Measurements from ENCODE around the gene BCL11A. TPM values are rescaled to one million over a fixed set of nuclear protein-coding genes. Genes with fewer than 3 reads are reported as not detected.

Gene BCL11A
- total RNA-seq, 2 experiments from 2014 or later = 0.57 to 0.98 TPM

GRCh38 chr2:60552078-60552850, 1.2 kb downstream of the BCL11A start:
- Mint-ChIP-seq H3K4me3 (peak overlapping the region; percentile 72), H3K36me3 (ENCODE audit: low read depth) (no peaks in the 10 kb centered on the region), H3K27me3 (peaks cover 44% of the 10 kb centered on the region), H3K9me3 (ENCODE audit: low read depth) (no peaks in the 10 kb centered on the region), H3K27ac (no peak overlapping the region), H3K4me1 (peaks cover 42% of the 10 kb centered on the region)
- intact Hi-C loops (cut with DNase I, micrococcal nuclease) = loop anchor here (5.0 to 10.0 kb wide), 3 partner anchors 983 to 1527 kb away; partner anchors contain the start of gene XPO1 (in 1 of the 2)
- CTCF ChIA-PET = interaction anchor here (1.6 kb wide), 1 partner anchor 30 kb away, joined by 6 read pairs; no protein-coding TSS in a partner anchor
- POLR2A ChIA-PET = no interaction called here
- ATAC-seq = no peak
- peak; percentile 33 for DNase-seq

GRCh38 chr2:60551240-60552077, 2.0 kb downstream of the BCL11A start:
- ChIA-PET CTCF (interaction anchor here (0.6 kb wide), 1 partner anchor 13 kb away, joined by 3 read pairs; no protein-coding TSS in a partner anchor), POLR2A (no interaction called here)
- H3K27me3 Mint-ChIP-seq = peaks cover 44% of the 10 kb centered on the region
- H3K9me3 Mint-ChIP-seq (ENCODE audit: low read depth) = no peaks in the 10 kb centered on the region
- DNase-seq (peak; percentile 45), ATAC-seq (no peak)
- intact Hi-C loops (cut with DNase I, micrococcal nuclease) = loop anchor here (5.0 to 10.0 kb wide), 3 partner anchors 983 to 1527 kb away; partner anchors contain the start of gene XPO1 (in 1 of the 2)
- H3K4me1 Mint-ChIP-seq = peaks cover 35% of the 10 kb centered on the region
- H3K27ac Mint-ChIP-seq = no peak overlapping the region
- peak overlapping the region; percentile 81 for H3K4me3 Mint-ChIP-seq
- H3K36me3 Mint-ChIP-seq (ENCODE audit: low read depth) = no peaks in the 10 kb centered on the region

- intact Hi-C loops (cut with DNase I, micrococcal nuclease) = loop anchor here (1.0 to 10.0 kb wide), 4 partner anchors 984 to 1526 kb away; partner anchors contain the start of gene XPO1 (in 1 of the 2)
- CTCF ChIA-PET = interaction anchor here (0.6 to 2.3 kb wide), 3 partner anchors 8 to 1525 kb away, joined by 3 to 7 read pairs (median 3); no protein-coding TSS in a partner anchor
- Mint-ChIP-seq H3K9me3 (ENCODE audit: low read depth) (no peaks in the 10 kb centered on the region), H3K4me3 (peak overlapping the region; percentile 81), H3K27ac (no peak overlapping the region), H3K27me3 (peaks cover 49% of the 10 kb centered on the region), H3K4me1 (peaks cover 36% of the 10 kb centered on the region), H3K36me3 (ENCODE audit: low read depth) (no peaks in the 10 kb centered on the region)
- no peak for ATAC-seq
- POLR2A ChIA-PET = no interaction called here
- DNase-seq = no peak
These were observed 2.5 kb downstream of the BCL11A start for GRCh38 chr2:60550984-60551239.

- POLR2A ChIA-PET = no interaction called here
- peak; percentile 77 for DNase-seq
These were observed 3.1 kb downstream of the BCL11A start for GRCh38 chr2:60550178-60550983.

GRCh38 chr2:60549928-60550177, 3.6 kb downstream of the BCL11A start:
- ChIA-PET POLR2A (no interaction called here), CTCF (interaction anchor here (0.6 to 2.3 kb wide), 18 partner anchors 9 to 1524 kb away, joined by 3 to 9 read pairs (median 3); no protein-coding TSS in a partner anchor)
- Mint-ChIP-seq H3K4me1 (peaks cover 36% of the 10 kb centered on the region), H3K27ac (peak overlapping the region; percentile 72), H3K27me3 (peaks cover 49% of the 10 kb centered on the region), H3K36me3 (ENCODE audit: low read depth) (no peaks in the 10 kb centered on the region), H3K4me3 (peak overlapping the region; percentile 81), H3K9me3 (ENCODE audit: low read depth) (no peaks in the 10 kb centered on the region)
- ATAC-seq (no peak), DNase-seq (no peak)
- intact Hi-C loops (cut with DNase I, micrococcal nuclease) = loop anchor here (1.0 to 10.0 kb wide), 4 partner anchors 985 to 1525 kb away; partner anchors contain the start of gene XPO1 (in 1 of the 2)

More at GRCh38 chr2:60550178-60550983, 3.1 kb downstream of the BCL11A start:
- peak; percentile 67 for ATAC-seq
- CTCF ChIA-PET = interaction anchor here (0.6 to 2.3 kb wide), 19 partner anchors 8 to 1524 kb away, joined by 3 to 9 read pairs (median 3); no protein-coding TSS in a partner anchor
- Mint-ChIP-seq H3K36me3 (ENCODE audit: low read depth) (no peaks in the 10 kb centered on the region), H3K27me3 (peaks cover 47% of the 10 kb centered on the region), H3K4me3 (peak overlapping the region; percentile 81), H3K9me3 (ENCODE audit: low read depth) (no peaks in the 10 kb centered on the region), H3K4me1 (peaks cover 33% of the 10 kb centered on the region), H3K27ac (peak overlapping the region; percentile 72)
- intact Hi-C loops (cut with DNase I, micrococcal nuclease) = loop anchor here (1.0 to 10.0 kb wide), 4 partner anchors 984 to 1526 kb away; partner anchors contain the start of gene XPO1 (in 1 of the 2)

GRCh38 chr2:60549238-60549927, 4.1 kb downstream of the BCL11A start:
- DNase-seq = peak; percentile 46
- H3K27me3 Mint-ChIP-seq = peaks cover 53% of the 10 kb centered on the region
- intact Hi-C loops (cut with DNase I, micrococcal nuclease) = no loop called here
- peaks cover 38% of the 10 kb centered on the region for H3K4me1 Mint-ChIP-seq
- ChIA-PET CTCF (interaction anchor here (0.5 to 2.3 kb wide), 18 partner anchors 9 to 1523 kb away, joined by 3 to 9 read pairs (median 3); no protein-coding TSS in a partner anchor), POLR2A (no interaction called here)
- ATAC-seq = no peak
- no peaks in the 10 kb centered on the region for H3K36me3 Mint-ChIP-seq (ENCODE audit: low read depth)
- peak overlapping the region; percentile 81 for H3K4me3 Mint-ChIP-seq
- peak overlapping the region; percentile 72 for H3K27ac Mint-ChIP-seq
- H3K9me3 Mint-ChIP-seq (ENCODE audit: low read depth) = no peaks in the 10 kb centered on the region

GRCh38 chr2:60548845-60549237, 4.6 kb downstream of the BCL11A start:
- Mint-ChIP-seq H3K9me3 (ENCODE audit: low read depth) (no peaks in the 10 kb centered on the region), H3K4me3 (peak overlapping the region; percentile 81), H3K4me1 (peaks cover 40% of the 10 kb centered on the region), H3K27ac (no peak overlapping the region), H3K27me3 (peaks cover 57% of the 10 kb centered on the region), H3K36me3 (ENCODE audit: low read depth) (no peaks in the 10 kb centered on the region)
- ChIA-PET POLR2A (no interaction called here), CTCF (interaction anchor here (0.5 to 2.3 kb wide), 5 partner anchors 10 to 375 kb away, joined by 3 to 9 read pairs (median 7); no protein-coding TSS in a partner anchor)
- intact Hi-C loops (cut with DNase I, micrococcal nuclease) = no loop called here
- DNase-seq = no peak
- no peak for ATAC-seq

- no peaks in the 10 kb centered on the region for H3K36me3 Mint-ChIP-seq (ENCODE audit: low read depth)
- ChIA-PET POLR2A (no interaction called here), CTCF (interaction anchor here (0.7 kb wide), 2 partner anchors 91 to 1282 kb away, joined by 3 to 4 read pairs; no protein-coding TSS in a partner anchor)
- H3K4me1 Mint-ChIP-seq = peaks cover 39% of the 10 kb centered on the region
- H3K9me3 Mint-ChIP-seq (ENCODE audit: low read depth) = no peaks in the 10 kb centered on the region
- peaks cover 56% of the 10 kb centered on the region for H3K27me3 Mint-ChIP-seq
- H3K27ac Mint-ChIP-seq = no peak overlapping the region
- H3K4me3 Mint-ChIP-seq = no peak overlapping the region
- DNase-seq (no peak), ATAC-seq (no peak)
- intact Hi-C loops (cut with DNase I, micrococcal nuclease) = no loop called here
These were observed 5.1 kb downstream of the BCL11A start for GRCh38 chr2:60548311-60548710.

GRCh38 chr2:60547841-60548240, 5.6 kb downstream of the BCL11A start:
- CTCF ChIA-PET = interaction anchor here (0.7 to 1.4 kb wide), 4 partner anchors 8 to 1281 kb away, joined by 3 to 5 read pairs (median 4); no protein-coding TSS in a partner anchor
- Mint-ChIP-seq H3K36me3 (ENCODE audit: low read depth) (no peaks in the 10 kb centered on the region), H3K9me3 (ENCODE audit: low read depth) (no peaks in the 10 kb centered on the region), H3K27ac (no peak overlapping the region), H3K4me3 (no peak overlapping the region), H3K4me1 (peaks cover 41% of the 10 kb centered on the region), H3K27me3 (peaks cover 59% of the 10 kb centered on the region)
- POLR2A ChIA-PET = no interaction called here
- DNase-seq (no peak), ATAC-seq (no peak)
- intact Hi-C loops (cut with DNase I, micrococcal nuclease) = no loop called here

GRCh38 chr2:60546756-60547420, 6.6 kb downstream of the BCL11A start:
- DNase-seq = no peak
- no peak for ATAC-seq
- POLR2A ChIA-PET = interaction anchor here (0.7 kb wide), 1 partner anchor 547 kb away, joined by 8 read pairs; no protein-coding TSS in a partner anchor
- Mint-ChIP-seq H3K36me3 (ENCODE audit: low read depth) (no peaks in the 10 kb centered on the region), H3K9me3 (ENCODE audit: low read depth) (no peaks in the 10 kb centered on the region), H3K27me3 (peaks cover 54% of the 10 kb centered on the region), H3K4me1 (peaks cover 36% of the 10 kb centered on the region), H3K4me3 (no peak overlapping the region), H3K27ac (no peak overlapping the region)
- CTCF ChIA-PET = interaction anchor here (0.7 to 1.4 kb wide), 4 partner anchors 9 to 178 kb away, joined by 3 to 5 read pairs (median 4); no protein-coding TSS in a partner anchor
- intact Hi-C loops (cut with DNase I, micrococcal nuclease) = no loop called here

All from activated CD4-positive, alpha-beta T cell treated with anti-CD3 and anti-CD28 coated beads for 36 hours (primary cell).